ENCODE results near the gene TSPAN14.

The TSPAN14 gene

GRCh38 chr10:80561950-80562349, 107.8 kb downstream of the TSPAN14 start:
- Histone ChIP-seq H3K9me3 (ENCODE audit: control insufficient read depth, low read depth, low read length) (no peaks in the 10 kb centered on the region), H3K4me1 (ENCODE audit: control insufficient read depth, low read depth, low read length) (no peaks in the 10 kb centered on the region), H3K9ac (ENCODE audit: low read length) (no peak overlapping the region), H3K27ac (ENCODE audit: low read length) (no peak overlapping the region), H3K36me3 (ENCODE audit: control insufficient read depth, low read depth, low read length) (no peaks in the 10 kb centered on the region), H3K27me3 (ENCODE audit: control insufficient read depth, insufficient read depth, low read length) (no peaks in the 10 kb centered on the region), H3K4me3 (ENCODE audit: low read length) (no peak overlapping the region)

- Histone ChIP-seq H3K27ac (ENCODE audit: low read length) (no peak overlapping the region), H3K4me3 (ENCODE audit: low read length) (no peak overlapping the region), H3K36me3 (ENCODE audit: control insufficient read depth, low read depth, low read length) (no peaks in the 10 kb centered on the region), H3K9me3 (ENCODE audit: control insufficient read depth, low read depth, low read length) (no peaks in the 10 kb centered on the region), H3K9ac (ENCODE audit: low read length) (no peak overlapping the region), H3K27me3 (ENCODE audit: control insufficient read depth, insufficient read depth, low read length) (no peaks in the 10 kb centered on the region), H3K4me1 (ENCODE audit: control insufficient read depth, low read depth, low read length) (no peaks in the 10 kb centered on the region)
Observed at GRCh38 chr10:80567292-80567691, 113.2 kb downstream of the TSPAN14 start.

GRCh38 chr10:80569131-80569895, 115.2 kb downstream of the TSPAN14 start:
- no peaks in the 10 kb centered on the region for H3K4me1 ChIP-seq (ENCODE audit: control insufficient read depth, low read depth, low read length)
- H3K4me3 ChIP-seq (ENCODE audit: low read length), result no peak overlapping the region
- H3K27me3 ChIP-seq (ENCODE audit: control insufficient read depth, insufficient read depth, low read length), result no peaks in the 10 kb centered on the region
- no peaks in the 10 kb centered on the region for H3K9me3 ChIP-seq (ENCODE audit: control insufficient read depth, low read depth, low read length)
- no peak overlapping the region for H3K27ac ChIP-seq (ENCODE audit: low read length)
- H3K9ac ChIP-seq (ENCODE audit: low read length), result no peak overlapping the region
- no peaks in the 10 kb centered on the region for H3K36me3 ChIP-seq (ENCODE audit: control insufficient read depth, low read depth, low read length)

GRCh38 chr10:80571352-80571751, 117.2 kb downstream of the TSPAN14 start:
- no peaks in the 10 kb centered on the region for H3K9me3 ChIP-seq (ENCODE audit: control insufficient read depth, low read depth, low read length)
- no peaks in the 10 kb centered on the region for H3K36me3 ChIP-seq (ENCODE audit: control insufficient read depth, low read depth, low read length)
- no peaks in the 10 kb centered on the region for H3K27me3 ChIP-seq (ENCODE audit: control insufficient read depth, insufficient read depth, low read length)
- no peak overlapping the region for H3K4me3 ChIP-seq (ENCODE audit: low read length)
- no peak overlapping the region for H3K27ac ChIP-seq (ENCODE audit: low read length)
- H3K4me1 ChIP-seq (ENCODE audit: control insufficient read depth, low read depth, low read length), result no peaks in the 10 kb centered on the region
- no peak overlapping the region for H3K9ac ChIP-seq (ENCODE audit: low read length)

GRCh38 chr10:80579181-80579763, 125.2 kb downstream of the TSPAN14 start:
- H3K9me3 ChIP-seq (ENCODE audit: control insufficient read depth, low read depth, low read length), result no peaks in the 10 kb centered on the region
- H3K27ac ChIP-seq (ENCODE audit: low read length), result no peak overlapping the region
- H3K27me3 ChIP-seq (ENCODE audit: control insufficient read depth, insufficient read depth, low read length), result no peaks in the 10 kb centered on the region
- no peaks in the 10 kb centered on the region for H3K4me1 ChIP-seq (ENCODE audit: control insufficient read depth, low read depth, low read length)
- no peaks in the 10 kb centered on the region for H3K36me3 ChIP-seq (ENCODE audit: control insufficient read depth, low read depth, low read length)
- H3K4me3 ChIP-seq (ENCODE audit: low read length), result no peak overlapping the region
- H3K9ac ChIP-seq (ENCODE audit: low read length), result no peak overlapping the region

GRCh38 chr10:80579849-80580637, 125.9 kb downstream of the TSPAN14 start:
- no peak overlapping the region for H3K4me3 ChIP-seq (ENCODE audit: low read length)
- H3K4me1 ChIP-seq (ENCODE audit: control insufficient read depth, low read depth, low read length), result no peaks in the 10 kb centered on the region
- H3K36me3 ChIP-seq (ENCODE audit: control insufficient read depth, low read depth, low read length), result no peaks in the 10 kb centered on the region
- H3K9ac ChIP-seq (ENCODE audit: low read length), result no peak overlapping the region
- H3K27me3 ChIP-seq (ENCODE audit: control insufficient read depth, insufficient read depth, low read length), result no peaks in the 10 kb centered on the region
- H3K27ac ChIP-seq (ENCODE audit: low read length), result no peak overlapping the region
- H3K9me3 ChIP-seq (ENCODE audit: control insufficient read depth, low read depth, low read length), result no peaks in the 10 kb centered on the region

GRCh38 chr10:80580638-80581468, 126.7 kb downstream of the TSPAN14 start:
- Histone ChIP-seq H3K4me1 (ENCODE audit: control insufficient read depth, low read depth, low read length) (no peaks in the 10 kb centered on the region), H3K27ac (ENCODE audit: low read length) (no peak overlapping the region), H3K27me3 (ENCODE audit: control insufficient read depth, insufficient read depth, low read length) (no peaks in the 10 kb centered on the region), H3K36me3 (ENCODE audit: control insufficient read depth, low read depth, low read length) (no peaks in the 10 kb centered on the region), H3K4me3 (ENCODE audit: low read length) (no peak overlapping the region), H3K9me3 (ENCODE audit: control insufficient read depth, low read depth, low read length) (no peaks in the 10 kb centered on the region), H3K9ac (ENCODE audit: low read length) (no peak overlapping the region)

GRCh38 chr10:80581469-80581835, 127.3 kb downstream of the TSPAN14 start:
- H3K27me3 ChIP-seq (ENCODE audit: control insufficient read depth, insufficient read depth, low read length), result no peaks in the 10 kb centered on the region
- no peaks in the 10 kb centered on the region for H3K4me1 ChIP-seq (ENCODE audit: control insufficient read depth, low read depth, low read length)
- no peak overlapping the region for H3K9ac ChIP-seq (ENCODE audit: low read length)
- no peaks in the 10 kb centered on the region for H3K9me3 ChIP-seq (ENCODE audit: control insufficient read depth, low read depth, low read length)
- H3K36me3 ChIP-seq (ENCODE audit: control insufficient read depth, low read depth, low read length), result no peaks in the 10 kb centered on the region
- no peak overlapping the region for H3K27ac ChIP-seq (ENCODE audit: low read length)
- H3K4me3 ChIP-seq (ENCODE audit: low read length), result no peak overlapping the region

- Histone ChIP-seq H3K4me3 (ENCODE audit: low read length) (no peak overlapping the region), H3K9ac (ENCODE audit: low read length) (no peak overlapping the region), H3K27me3 (ENCODE audit: control insufficient read depth, insufficient read depth, low read length) (no peaks in the 10 kb centered on the region), H3K9me3 (ENCODE audit: control insufficient read depth, low read depth, low read length) (no peaks in the 10 kb centered on the region), H3K4me1 (ENCODE audit: control insufficient read depth, low read depth, low read length) (no peaks in the 10 kb centered on the region), H3K36me3 (ENCODE audit: control insufficient read depth, low read depth, low read length) (no peaks in the 10 kb centered on the region), H3K27ac (ENCODE audit: low read length) (no peak overlapping the region)
Observed at GRCh38 chr10:80582286-80582960, 128.3 kb downstream of the TSPAN14 start.
